ENCODE measurements around the gene CYB5R3.

- TF ChIP-seq CTCF (IDR thresholded peaks at IDR 0.05): no peak
- no peak for TF ChIP-seq EP300 (IDR thresholded peaks at IDR 0.05)
- no peak for TF ChIP-seq POLR2A (IDR thresholded peaks at IDR 0.05)
These were observed 45.8 kb downstream of the CYB5R3 start for GRCh38 chr22:42603427-42603826.

Data from gastroesophageal sphincter (tissue), 3 donors.